ENCODE data around the gene FGFBP1.

Gene FGFBP1

GRCh38 chr4:15938640-15939039, at the start of gene FGFBP1:
TSS of gene FGFBP1 (minus strand) at chr4:15938740. CDS start at chr4:15936632, 2,108 bp downstream.
- DNase-seq, result no peak

GRCh38 chr4:15988222-15988621, 49.7 kb upstream of the FGFBP1 start:
- DNase-seq, result no peak

- DNase-seq, result no peak
Measured at GRCh38 chr4:15986907-15987306, 48.4 kb upstream of the FGFBP1 start.

GRCh38 chr4:15983610-15984009, 45.1 kb upstream of the FGFBP1 start:
- no peak for DNase-seq

- DNase-seq, result no peak
Measured at GRCh38 chr4:15982842-15983524, 44.4 kb upstream of the FGFBP1 start.

GRCh38 chr4:15976456-15977447, 38.2 kb upstream of the FGFBP1 start:
- DNase-seq, result no peak

GRCh38 chr4:15971068-15971801, 32.7 kb upstream of the FGFBP1 start:
- DNase-seq, result no peak

GRCh38 chr4:15968551-15969300, 30.2 kb upstream of the FGFBP1 start:
- DNase-seq, result no peak

GRCh38 chr4:15965325-15965724, 26.8 kb upstream of the FGFBP1 start:
- no peak for DNase-seq

GRCh38 chr4:15964159-15964558, 25.6 kb upstream of the FGFBP1 start:
- no peak for DNase-seq

- peak; percentile 12 for DNase-seq
Measured at GRCh38 chr4:15963576-15963975, 25.0 kb upstream of the FGFBP1 start.

- peak; percentile 65 for DNase-seq
Measured at GRCh38 chr4:15963001-15963451, 24.5 kb upstream of the FGFBP1 start, which contains the start of gene FGFBP2. TSS of gene FGFBP2 (minus strand) at chr4:15963175. CDS start at chr4:15963129, 46 bp downstream.

- DNase-seq, result no peak
Measured at GRCh38 chr4:15961781-15962510, 23.4 kb upstream of the FGFBP1 start.

- no peak for DNase-seq
Measured at GRCh38 chr4:15958562-15958961, 20.0 kb upstream of the FGFBP1 start.

- DNase-seq, result peak; percentile 55
Measured at GRCh38 chr4:15956179-15956850, 17.8 kb upstream of the FGFBP1 start.

- no peak for DNase-seq
Measured at GRCh38 chr4:15955670-15956069, 17.1 kb upstream of the FGFBP1 start.

- DNase-seq, result no peak
Measured at GRCh38 chr4:15953625-15954024, 15.1 kb upstream of the FGFBP1 start.

GRCh38 chr4:15951781-15952180, 13.2 kb upstream of the FGFBP1 start:
- DNase-seq, result no peak

- no peak for DNase-seq
Measured at GRCh38 chr4:15948826-15949225, 10.3 kb upstream of the FGFBP1 start.

GRCh38 chr4:15947684-15948083, 9.1 kb upstream of the FGFBP1 start:
- no peak for DNase-seq

- no peak for DNase-seq
Measured at GRCh38 chr4:15945516-15945915, 7.0 kb upstream of the FGFBP1 start.

Data from GDM1 (cell line).